CD4-positive, alpha-beta T cell treated with Interleukin-6 at 100 ng/mL for 8 hours (primary cell): ENCODE results near the gene SSC4D.
"Not testable (repeated sequence)": the region's sequence is repeated elsewhere in the genome, so short reads cannot be mapped to it uniquely, and the experiment has no call there.

ENCODE experiments used
- DNase-seq: peaks from one replicate; pipeline ENCODE4 v3.0.0-alpha.2; 2020; ENCODE audit warnings: mixed read lengths, low spot score

SSC4D gene

GRCh38 chr7:76409537-76409936, at the start of gene SSC4D:
Gene SSC4D (minus strand): TSS chr7:76409697. CDS start chr7:76404439, 5,258 bp downstream.
- no peak for DNase-seq

- DNase-seq: not testable (repeated sequence)
Observed at GRCh38 chr7:76458504-76458903, 49.0 kb upstream of the SSC4D start.

GRCh38 chr7:76457017-76457416, 47.5 kb upstream of the SSC4D start:
- not testable (repeated sequence) for DNase-seq

GRCh38 chr7:76445577-76446008, 36.1 kb upstream of the SSC4D start:
- DNase-seq: not testable (repeated sequence)

GRCh38 chr7:76443846-76444245, 34.3 kb upstream of the SSC4D start:
- DNase-seq: not testable (repeated sequence)

- DNase-seq: not testable (repeated sequence)
Observed at GRCh38 chr7:76442664-76443446, 33.4 kb upstream of the SSC4D start.

- DNase-seq: not testable (repeated sequence)
Observed at GRCh38 chr7:76441792-76442191, 32.3 kb upstream of the SSC4D start.

- not testable (repeated sequence) for DNase-seq
Observed at GRCh38 chr7:76440404-76440803, 30.9 kb upstream of the SSC4D start.

- not testable (repeated sequence) for DNase-seq
Observed at GRCh38 chr7:76439120-76439888, 29.8 kb upstream of the SSC4D start.

GRCh38 chr7:76437873-76438272, 28.4 kb upstream of the SSC4D start:
- DNase-seq: peak; percentile 53

- no peak for DNase-seq
Observed at GRCh38 chr7:76430836-76431235, 21.3 kb upstream of the SSC4D start.

- DNase-seq: no peak
Observed at GRCh38 chr7:76430211-76430610, 20.7 kb upstream of the SSC4D start.

- DNase-seq: no peak
Observed at GRCh38 chr7:76428868-76429805, 19.6 kb upstream of the SSC4D start.

- no peak for DNase-seq
Observed at GRCh38 chr7:76428149-76428823, 18.8 kb upstream of the SSC4D start.

- DNase-seq: no peak
Observed at GRCh38 chr7:76427635-76428034, 18.1 kb upstream of the SSC4D start.

GRCh38 chr7:76426246-76426645, 16.7 kb upstream of the SSC4D start:
- no peak for DNase-seq

GRCh38 chr7:76425558-76425957, 16.1 kb upstream of the SSC4D start:
- not testable (repeated sequence) for DNase-seq

GRCh38 chr7:76425156-76425555, 15.7 kb upstream of the SSC4D start:
- DNase-seq: no peak

- DNase-seq: no peak
Observed at GRCh38 chr7:76424413-76425111, 15.1 kb upstream of the SSC4D start, which contains the start of gene ZP3. Gene ZP3 (plus strand): TSS chr7:76424950. CDS start chr7:76424965, 15 bp downstream.

GRCh38 chr7:76423666-76424412, 14.3 kb upstream of the SSC4D start:
- DNase-seq: no peak
